ENCODE data around the gene LAMTOR2.
A peak's percentile ranks its signal among the peaks of the same experiment; 100 is the strongest.

Gene LAMTOR2

DNA sequence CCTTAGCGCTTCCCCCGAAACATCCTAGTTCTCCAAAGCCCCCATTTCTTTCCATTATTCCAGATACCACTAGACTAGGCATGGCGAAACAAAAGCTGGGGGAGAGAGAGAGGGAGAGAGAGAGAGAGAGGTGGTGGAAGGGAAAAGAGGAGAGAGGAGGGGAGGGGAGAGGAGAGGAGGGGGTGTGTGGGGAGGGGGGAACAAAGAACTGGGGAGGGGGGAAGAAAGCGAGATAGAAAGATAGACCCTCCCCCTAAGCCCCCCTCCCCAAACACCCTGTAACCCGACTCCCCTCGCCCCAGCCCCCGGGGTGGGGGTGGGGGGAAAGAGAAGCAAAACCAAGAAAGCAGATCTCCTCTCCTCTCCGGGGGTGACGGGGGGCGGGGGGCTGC, 27.3 kb downstream of the LAMTOR2 start:
- Histone ChIP-seq H3K79me1 (ENCODE audit: low read length) (peaks cover 44% of the 10 kb centered on the region), H3K79me2 (ENCODE audit: control insufficient read depth, insufficient read depth, low read length, poor library complexity) (peaks cover 53% of the 10 kb centered on the region), H3K27ac (ENCODE audit: low read depth, low read length) (peak overlapping the region; percentile 97), H3K4me2 (ENCODE audit: low read length) (peak overlapping the region; percentile 68), H3K14ac (ENCODE audit: low read length) (peak overlapping the region; percentile 92), H4K12ac (ENCODE audit: low read depth, low read length) (peak overlapping the region; percentile 46), H3K18ac (ENCODE audit: low read length) (peak overlapping the region; percentile 96), H2AFZ (ENCODE audit: insufficient read depth, low read length, poor library complexity) (peak overlapping the region; percentile 66), H3K23ac (ENCODE audit: low read length) (no peak overlapping the region), H3K27me3 (ENCODE audit: insufficient read depth, low read length) (no peaks in the 10 kb centered on the region), H3K36me3 (ENCODE audit: control insufficient read depth in 1 of 2, insufficient read depth in 2 of 2, low read length in 2 of 2) (peaks cover 9 to 20% of the 10 kb centered on the region in 2 experiments), H2BK120ac (ENCODE audit: insufficient read depth, low read length, poor library complexity) (peak overlapping the region; percentile 86), H3K4me3 (ENCODE audit: low read depth, low read length) (peak overlapping the region; percentile 94), H3K9me3 (ENCODE audit: insufficient read depth, low read depth, low read length) (peaks cover 6% of the 10 kb centered on the region), H3K4ac (ENCODE audit: low read depth, low read length) (peak overlapping the region; percentile 97), H3K4me1 (ENCODE audit: control insufficient read depth in 1 of 2, insufficient read depth in 2 of 2, low read length in 2 of 2) (peaks cover 21 to 37% of the 10 kb centered on the region in 2 experiments), H2BK5ac (ENCODE audit: low read depth, low read length, poor library complexity) (peak overlapping the region; percentile 92), H2BK12ac (ENCODE audit: low read length) (peak overlapping the region; percentile 42), H3K9ac (ENCODE audit: low read length) (peak overlapping the region; percentile 87), H2AK5ac (ENCODE audit: low read length) (peak overlapping the region; percentile 97), H4K8ac (ENCODE audit: low read depth, low read length) (peak overlapping the region; percentile 90), H4K91ac (ENCODE audit: low read depth, low read length) (peak overlapping the region; percentile 94)
- no peak for DNase-seq
- no CpG with 5 or more reads among the region's 10 CpGs for WGBS (ENCODE audit: extremely low coverage, insufficient coverage, insufficient read length)

DNA sequence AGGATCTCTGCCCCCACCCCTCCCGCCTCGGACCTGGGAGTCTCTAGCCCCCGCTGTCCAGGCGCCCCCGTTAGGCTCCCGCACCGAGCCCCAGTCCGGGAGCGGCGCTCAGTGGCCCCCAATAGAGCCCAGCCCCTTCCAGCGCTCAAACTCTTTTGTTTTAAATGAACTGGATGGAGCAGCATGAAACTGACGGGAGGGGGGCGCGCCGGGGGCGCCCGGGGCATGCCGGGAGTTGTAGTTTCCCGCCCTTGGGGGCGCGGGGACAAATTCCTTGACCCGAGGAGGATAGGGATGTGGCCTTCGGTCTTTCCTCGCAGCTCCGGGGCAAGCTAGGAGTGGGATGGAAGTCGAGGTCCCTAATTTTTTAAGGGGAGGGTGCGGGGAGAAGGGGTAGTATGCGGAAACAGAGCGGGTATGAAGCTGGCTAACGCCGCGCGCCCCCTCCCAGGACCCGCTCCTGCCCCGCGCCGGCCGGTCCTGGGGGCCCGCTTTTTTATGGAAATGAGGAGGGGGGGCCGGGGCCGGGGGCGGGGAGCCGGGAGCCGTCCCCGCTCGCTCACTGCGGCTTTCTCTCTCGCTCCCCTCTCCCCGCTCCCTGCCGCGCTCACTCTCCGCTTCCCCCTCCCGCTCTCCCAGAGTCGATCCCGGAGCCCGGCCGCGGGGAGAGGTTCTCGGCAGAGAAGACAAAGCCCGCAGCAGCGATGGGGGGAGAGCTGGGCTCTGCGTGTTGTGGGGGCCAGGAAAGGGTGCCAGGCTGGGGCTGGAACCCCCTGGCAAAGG, 27.9 kb downstream of the LAMTOR2 start, which contains the start of gene MEX3A:
MEX3A (minus strand) TSS at position 157 of the 783 bp plus-strand sequence. CDS start 467 bp downstream, outside the sequence.
- Histone ChIP-seq H3K4me3 (ENCODE audit: low read depth, low read length) (peak within 1 kb of the TSS; percentile 94), H3K36me3 (ENCODE audit: control insufficient read depth in 1 of 2, insufficient read depth in 2 of 2, low read length in 2 of 2) (peaks cover 5 to 14% of the 10 kb centered on the region in 2 experiments), H2BK120ac (ENCODE audit: insufficient read depth, low read length, poor library complexity) (peak within 1 kb of the TSS; percentile 86), H2BK5ac (ENCODE audit: low read depth, low read length, poor library complexity) (peak within 1 kb of the TSS; percentile 93), H2AK5ac (ENCODE audit: low read length) (peak within 1 kb of the TSS; percentile 97), H3K79me2 (ENCODE audit: control insufficient read depth, insufficient read depth, low read length, poor library complexity) (peaks cover 56% of the 10 kb centered on the region), H3K27ac (ENCODE audit: low read depth, low read length) (peak within 1 kb of the TSS; percentile 97), H4K91ac (ENCODE audit: low read depth, low read length) (peak within 1 kb of the TSS; percentile 94), H3K23ac (ENCODE audit: low read length) (peak within 1 kb of the TSS; percentile 3), H2AFZ (ENCODE audit: insufficient read depth, low read length, poor library complexity) (peak within 1 kb of the TSS; percentile 66), H4K12ac (ENCODE audit: low read depth, low read length) (peak within 1 kb of the TSS; percentile 95), H3K9ac (ENCODE audit: low read length) (peak within 1 kb of the TSS; percentile 97), H2BK12ac (ENCODE audit: low read length) (peak within 1 kb of the TSS; percentile 42), H3K27me3 (ENCODE audit: insufficient read depth, low read length) (no peaks in the 10 kb centered on the region), H3K4me1 (ENCODE audit: control insufficient read depth in 1 of 2, insufficient read depth in 2 of 2, low read length in 2 of 2) (peaks cover 21 to 35% of the 10 kb centered on the region in 2 experiments), H3K4ac (ENCODE audit: low read depth, low read length) (peak within 1 kb of the TSS; percentile 97), H3K18ac (ENCODE audit: low read length) (peak within 1 kb of the TSS; percentile 97), H3K9me3 (ENCODE audit: insufficient read depth, low read depth, low read length) (peaks cover under 1% of the 10 kb centered on the region), H4K8ac (ENCODE audit: low read depth, low read length) (peak within 1 kb of the TSS; percentile 90), H3K14ac (ENCODE audit: low read length) (peak within 1 kb of the TSS; percentile 97), H3K4me2 (ENCODE audit: low read length) (peak within 1 kb of the TSS; percentile 94), H3K79me1 (ENCODE audit: low read length) (peaks cover 45% of the 10 kb centered on the region)
- no CpG with 5 or more reads among the region's 62 CpGs for WGBS (ENCODE audit: extremely low coverage, insufficient coverage, insufficient read length)
- peak; percentile 36 to 62 for DNase-seq

DNA sequence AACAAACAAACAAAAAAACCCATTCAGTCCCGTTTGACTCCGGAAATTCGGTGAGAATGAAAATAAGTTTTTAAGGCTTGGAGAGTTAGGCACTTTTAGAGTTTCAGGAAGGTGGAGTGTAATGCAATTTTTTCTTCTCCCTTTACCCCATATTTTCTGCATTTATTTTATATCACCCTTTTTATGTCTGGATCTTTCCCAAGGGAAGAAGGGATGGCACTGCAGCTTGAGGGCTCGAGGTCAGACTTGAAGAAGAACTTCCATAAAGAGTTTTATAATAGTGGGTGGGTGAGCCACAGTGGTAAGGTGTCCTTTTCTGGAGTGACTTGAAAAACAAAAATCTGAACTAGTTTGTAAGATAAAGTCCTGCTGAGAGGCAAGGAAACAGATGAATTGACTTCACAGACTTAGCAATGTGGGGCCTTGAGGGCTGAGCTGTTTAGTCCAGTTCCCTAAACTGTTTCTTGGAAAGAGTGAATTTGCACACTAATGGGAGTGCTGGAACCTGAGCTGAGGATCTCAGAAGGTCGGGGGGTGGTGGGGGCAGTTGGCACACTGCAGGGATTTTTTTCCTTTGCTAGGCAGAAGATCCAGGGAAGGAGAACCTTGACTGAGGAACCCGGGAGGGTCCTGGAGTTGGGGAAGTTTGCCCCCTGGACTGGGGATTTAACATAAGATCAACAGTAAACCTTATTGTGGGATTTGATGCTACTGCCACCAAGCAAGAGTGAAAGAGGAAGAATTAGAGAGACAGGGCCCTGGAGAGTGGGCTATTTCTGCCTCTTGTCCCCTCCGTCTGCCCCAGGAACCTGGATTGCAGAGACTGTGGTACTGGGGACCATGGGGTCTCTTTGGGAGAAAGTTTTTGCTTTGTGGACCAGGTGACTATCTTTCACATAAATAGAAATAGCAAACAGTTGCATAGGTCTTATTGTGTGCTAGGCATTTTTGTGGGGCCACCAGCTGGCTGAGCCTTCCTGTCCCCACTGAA, 29.5 kb downstream of the LAMTOR2 start:
- WGBS (ENCODE audit: extremely low coverage, insufficient coverage, insufficient read length) = no CpG with 5 or more reads among the region's 7 CpGs
- no peak for DNase-seq

DNA sequence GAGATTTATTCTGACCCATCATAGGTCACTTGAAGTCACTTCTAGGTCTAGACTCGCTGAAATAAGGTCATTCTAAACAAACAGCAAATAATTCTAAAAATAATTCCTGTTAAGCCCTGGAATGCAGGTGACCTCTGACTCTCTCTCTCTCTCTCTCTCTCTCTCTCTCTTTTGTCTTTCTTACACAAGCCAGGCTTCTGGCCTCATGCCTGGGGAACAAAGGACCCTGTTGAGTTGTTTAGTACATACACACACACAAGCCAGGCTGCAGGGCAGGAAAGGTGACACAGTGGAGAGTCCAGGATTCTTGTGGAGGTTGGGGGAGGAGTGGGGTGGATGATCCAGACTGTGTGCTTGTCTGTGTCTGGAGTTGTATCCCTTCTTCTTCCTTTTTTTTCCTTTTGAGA, 31.7 kb downstream of the LAMTOR2 start:
- H2BK12ac ChIP-seq (ENCODE audit: low read length) = peak overlapping the region; percentile 60
- peak overlapping the region; percentile 49 for H3K4me2 ChIP-seq (ENCODE audit: low read length)
- no peak overlapping the region for H3K18ac ChIP-seq (ENCODE audit: low read length)
- peak overlapping the region; percentile 93 for H3K27ac ChIP-seq (ENCODE audit: low read depth, low read length)
- H3K9me3 ChIP-seq (ENCODE audit: insufficient read depth, low read depth, low read length) = no peaks in the 10 kb centered on the region
- H4K91ac ChIP-seq (ENCODE audit: low read depth, low read length) = peak overlapping the region; percentile 94
- H3K4ac ChIP-seq (ENCODE audit: low read depth, low read length) = no peak overlapping the region
- H2AK5ac ChIP-seq (ENCODE audit: low read length) = no peak overlapping the region
- H3K4me3 ChIP-seq (ENCODE audit: low read depth, low read length) = no peak overlapping the region
- peak overlapping the region; percentile 89 for H2BK5ac ChIP-seq (ENCODE audit: low read depth, low read length, poor library complexity)
- H2AFZ ChIP-seq (ENCODE audit: insufficient read depth, low read length, poor library complexity) = no peak overlapping the region
- H3K23ac ChIP-seq (ENCODE audit: low read length) = no peak overlapping the region
- no CpG with 5 or more reads among the region's 1 CpG for WGBS (ENCODE audit: extremely low coverage, insufficient coverage, insufficient read length)
- no peak overlapping the region for H3K14ac ChIP-seq (ENCODE audit: low read length)
- no peak overlapping the region for H3K9ac ChIP-seq (ENCODE audit: low read length)
- H3K79me1 ChIP-seq (ENCODE audit: low read length) = peaks cover 34% of the 10 kb centered on the region
- no peaks in the 10 kb centered on the region for H3K27me3 ChIP-seq (ENCODE audit: insufficient read depth, low read length)
- H2BK120ac ChIP-seq (ENCODE audit: insufficient read depth, low read length, poor library complexity) = peak overlapping the region; percentile 93
- H3K79me2 ChIP-seq (ENCODE audit: control insufficient read depth, insufficient read depth, low read length, poor library complexity) = peaks cover 34% of the 10 kb centered on the region
- no peak overlapping the region for H4K12ac ChIP-seq (ENCODE audit: low read depth, low read length)
- H4K8ac ChIP-seq (ENCODE audit: low read depth, low read length) = peak overlapping the region; percentile 23
- H3K36me3 ChIP-seq (ENCODE audit: control insufficient read depth in 1 of 2, insufficient read depth in 2 of 2, low read length in 2 of 2) = peaks cover 10 to 14% of the 10 kb centered on the region in 2 experiments
- no peak for DNase-seq
- peaks cover 18 to 31% of the 10 kb centered on the region in 2 experiments for H3K4me1 ChIP-seq (ENCODE audit: control insufficient read depth in 1 of 2, insufficient read depth in 2 of 2, low read length in 2 of 2)

More for the DNA sequence above, 29.5 kb downstream of the LAMTOR2 start:
- Histone ChIP-seq H3K23ac (ENCODE audit: low read length) (no peak overlapping the region), H3K14ac (ENCODE audit: low read length) (peak overlapping the region; percentile 4), H2AK5ac (ENCODE audit: low read length) (peak overlapping the region; percentile 44), H3K9ac (ENCODE audit: low read length) (peak overlapping the region; percentile 72), H3K4me2 (ENCODE audit: low read length) (peak overlapping the region; percentile 69), H3K4me1 (ENCODE audit: control insufficient read depth in 1 of 2, insufficient read depth in 2 of 2, low read length in 2 of 2) (peaks cover 20 to 32% of the 10 kb centered on the region in 2 experiments), H2BK120ac (ENCODE audit: insufficient read depth, low read length, poor library complexity) (peak overlapping the region; percentile 61), H3K36me3 (ENCODE audit: control insufficient read depth in 1 of 2, insufficient read depth in 2 of 2, low read length in 2 of 2) (peaks cover 8% of the 10 kb centered on the region in 2 experiments), H3K18ac (ENCODE audit: low read length) (peak overlapping the region; percentile 11), H3K27ac (ENCODE audit: low read depth, low read length) (peak overlapping the region; percentile 93), H3K9me3 (ENCODE audit: insufficient read depth, low read depth, low read length) (no peaks in the 10 kb centered on the region), H2BK12ac (ENCODE audit: low read length) (peak overlapping the region; percentile 68), H2AFZ (ENCODE audit: insufficient read depth, low read length, poor library complexity) (no peak overlapping the region), H3K4me3 (ENCODE audit: low read depth, low read length) (peak overlapping the region; percentile 54), H4K12ac (ENCODE audit: low read depth, low read length) (peak overlapping the region; percentile 37), H4K8ac (ENCODE audit: low read depth, low read length) (no peak overlapping the region), H3K79me2 (ENCODE audit: control insufficient read depth, insufficient read depth, low read length, poor library complexity) (peaks cover 49% of the 10 kb centered on the region), H3K4ac (ENCODE audit: low read depth, low read length) (peak overlapping the region; percentile 96), H3K27me3 (ENCODE audit: insufficient read depth, low read length) (no peaks in the 10 kb centered on the region), H3K79me1 (ENCODE audit: low read length) (peaks cover 45% of the 10 kb centered on the region), H4K91ac (ENCODE audit: low read depth, low read length) (peak overlapping the region; percentile 71), H2BK5ac (ENCODE audit: low read depth, low read length, poor library complexity) (peak overlapping the region; percentile 65)
